ENCODE data around the gene DACH2. TPM values are rescaled to one million over a fixed set of nuclear protein-coding genes. Genes with fewer than 3 reads are reported as not detected.

DACH2 gene
- total RNA-seq, 1 experiment from 2014 or later, result 1.0 TPM

DNA sequence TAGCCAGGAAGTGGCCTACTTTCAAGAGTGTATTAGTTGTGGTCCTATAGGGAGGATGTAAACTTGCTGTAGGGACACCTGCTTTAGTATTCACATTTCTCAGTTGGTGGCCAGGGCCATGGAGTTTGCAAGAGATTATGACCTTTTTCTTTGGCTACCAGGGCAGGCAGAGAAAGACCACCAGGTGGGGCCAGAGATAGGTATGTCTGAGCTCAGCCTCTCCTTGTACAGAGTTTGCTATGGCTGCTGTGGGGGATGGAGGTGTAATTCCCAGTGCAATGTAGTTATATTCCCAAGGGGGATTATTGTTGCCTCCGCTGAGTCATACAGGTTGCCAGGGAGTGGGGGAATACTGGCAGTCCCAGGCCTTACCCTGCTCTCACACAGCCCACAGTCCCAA, 26.3 kb upstream of the DACH2 start:
- H3K27me3 ChIP-seq (ENCODE audit: insufficient read depth, low read length), result no peaks in the 10 kb centered on the region
- H3K4me2 ChIP-seq (ENCODE audit: insufficient read depth, insufficient read length, low read length), result no peak overlapping the region
- H3K56ac ChIP-seq (ENCODE audit: insufficient read length, low read depth, low read length), result no peak overlapping the region
- no peak overlapping the region for H3K23ac ChIP-seq (ENCODE audit: insufficient read length, low read depth, low read length)
- H3K4me1 Mint-ChIP-seq, result peaks cover 9 to 11% of the 10 kb centered on the region in 2 experiments
- H2AK5ac ChIP-seq (ENCODE audit: insufficient read length, low read length), result no peak overlapping the region
- no peak overlapping the region for H3K18ac ChIP-seq (ENCODE audit: insufficient read length, low read depth, low read length)
- WGBS (ENCODE audit: extremely low coverage, insufficient read length, low lambda C conversion rate), result no CpG with 5 or more reads among the region's 1 CpG
- no peak overlapping the region for H3K27ac ChIP-seq (ENCODE audit: insufficient read length, low read depth, low read length)
- peak; percentile 33 for DNase-seq
- H3K4ac ChIP-seq (ENCODE audit: low read depth, low read length), result no peak overlapping the region
- H3K27me3 Mint-ChIP-seq (ENCODE audit: low read depth), result no peaks in the 10 kb centered on the region
- H3K9me3 ChIP-seq (ENCODE audit: control insufficient read depth, low read depth, low read length), result peaks cover 6% of the 10 kb centered on the region
- H2BK15ac ChIP-seq (ENCODE audit: low read depth, low read length), result no peak overlapping the region
- H3K79me2 ChIP-seq (ENCODE audit: insufficient read depth, low read length), result no peaks in the 10 kb centered on the region
- H3K23me2 ChIP-seq (ENCODE audit: insufficient read length, low read depth, low read length, poor library complexity, severe bottlenecking), result no peaks in the 10 kb centered on the region
- TF ChIP-seq, protein P1, sequence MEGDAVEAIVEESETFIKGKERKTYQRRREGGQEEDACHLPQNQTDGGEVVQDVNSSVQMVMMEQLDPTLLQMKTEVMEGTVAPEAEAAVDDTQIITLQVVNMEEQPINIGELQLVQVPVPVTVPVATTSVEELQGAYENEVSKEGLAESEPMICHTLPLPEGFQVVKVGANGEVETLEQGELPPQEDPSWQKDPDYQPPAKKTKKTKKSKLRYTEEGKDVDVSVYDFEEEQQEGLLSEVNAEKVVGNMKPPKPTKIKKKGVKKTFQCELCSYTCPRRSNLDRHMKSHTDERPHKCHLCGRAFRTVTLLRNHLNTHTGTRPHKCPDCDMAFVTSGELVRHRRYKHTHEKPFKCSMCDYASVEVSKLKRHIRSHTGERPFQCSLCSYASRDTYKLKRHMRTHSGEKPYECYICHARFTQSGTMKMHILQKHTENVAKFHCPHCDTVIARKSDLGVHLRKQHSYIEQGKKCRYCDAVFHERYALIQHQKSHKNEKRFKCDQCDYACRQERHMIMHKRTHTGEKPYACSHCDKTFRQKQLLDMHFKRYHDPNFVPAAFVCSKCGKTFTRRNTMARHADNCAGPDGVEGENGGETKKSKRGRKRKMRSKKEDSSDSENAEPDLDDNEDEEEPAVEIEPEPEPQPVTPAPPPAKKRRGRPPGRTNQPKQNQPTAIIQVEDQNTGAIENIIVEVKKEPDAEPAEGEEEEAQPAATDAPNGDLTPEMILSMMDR (conservative IDR thresholded peaks at IDR 0.05), result peak; percentile 66
- no peak overlapping the region for H4K91ac ChIP-seq (ENCODE audit: insufficient read length, low read depth, low read length)
- no peak overlapping the region for H3T11ph ChIP-seq (ENCODE audit: low read length)
- no peak overlapping the region for H4K5ac ChIP-seq (ENCODE audit: insufficient read length, low read depth, low read length)
- H2BK20ac ChIP-seq (ENCODE audit: low read depth, low read length, poor library complexity, severe bottlenecking), result no peak overlapping the region
- no peak overlapping the region for H3K9ac ChIP-seq (ENCODE audit: extremely low read depth, insufficient read length, low read length)
- H2BK120ac ChIP-seq (ENCODE audit: low read depth, low read length, poor library complexity, severe bottlenecking), result no peak overlapping the region
- peaks cover 14 to 47% (median 18%) of the 10 kb centered on the region in 3 experiments for H3K36me3 Mint-ChIP-seq (ENCODE audit: insufficient read depth in 1 of 3, low read depth in 3 of 3)
- H3K4me3 Mint-ChIP-seq, result no peak overlapping the region
- no peaks in the 10 kb centered on the region for H3K4me1 ChIP-seq (ENCODE audit: insufficient read depth, low read length)
- no peak overlapping the region for H2BK12ac ChIP-seq (ENCODE audit: insufficient read length, low read depth, low read length)
- peaks cover 48 to 65% of the 10 kb centered on the region in 2 experiments for H3K9me3 Mint-ChIP-seq
- no peak overlapping the region for H3K14ac ChIP-seq (ENCODE audit: insufficient read depth, low read length)
- H4K20me1 ChIP-seq (ENCODE audit: control insufficient read depth, insufficient read depth, insufficient read length), result no peaks in the 10 kb centered on the region
- H2BK5ac ChIP-seq (ENCODE audit: insufficient read length, low read length), result no peak overlapping the region
- H4K8ac ChIP-seq (replicated peaks; ENCODE audit: insufficient read length, low read depth, low read length), result no peak overlapping the region
- H2AFZ ChIP-seq (ENCODE audit: low read length), result no peak overlapping the region
- no peaks in the 10 kb centered on the region for H3K79me1 ChIP-seq (ENCODE audit: insufficient read depth, low read depth, low read length, poor library complexity, severe bottlenecking)
- no peak overlapping the region for H3K27ac Mint-ChIP-seq
